CD14-positive monocyte (primary cell): ENCODE data around the gene TDRKH. TPM values are rescaled to one million over a fixed set of nuclear protein-coding genes. Genes with fewer than 3 reads are reported as not detected.

Source experiments
- DNase-seq, 3 donors: peaks; one replicate each; pipeline ENCODE4 v3.0.0-alpha.2; 2011 to 2022
- H2AFZ ChIP-seq: 2 replicates; pipeline ENCODE4 v1.6.0; 2012; ENCODE audit warnings: mild to moderate bottlenecking, low read depth, low read length, inconsistent platforms; ENCODE audit not compliant: insufficient read depth, poor library complexity, severe bottlenecking
- H3K27ac ChIP-seq, 2 donors: 1 replicate in 1 of 2; 2 replicates in 1 of 2; pipeline ENCODE4 v1.5.1; 2012 to 2013; ENCODE audit warnings: low read length in 2 of 2, control low read depth in 1 of 2, inconsistent platforms in 1 of 2, low read depth in 1 of 2, mild to moderate bottlenecking in 1 of 2
- H3K27me3 ChIP-seq, 2 donors: one replicate each; pipeline versions ENCODE4 v1.6.0 to v1.6.1; 2011 to 2013; ENCODE audit warnings: low read length in 2 of 2; ENCODE audit not compliant: control insufficient read depth in 2 of 2, insufficient read depth in 2 of 2
- H3K36me3 ChIP-seq, 2 donors: replicated peaks in 1 of 2; 1 replicate in 1 of 2; 2 replicates in 1 of 2; pipeline versions ENCODE4 v1.5.1 to v1.6.1; 2012 to 2013; ENCODE audit warnings: low read length in 2 of 2, control low read depth in 1 of 2, inconsistent platforms in 1 of 2, mild to moderate bottlenecking in 1 of 2; ENCODE audit not compliant: insufficient read depth in 2 of 2, control insufficient read depth in 1 of 2
- H3K4me1 ChIP-seq, 2 donors: 1 replicate in 1 of 2; 2 replicates in 1 of 2; pipeline versions ENCODE4 v1.5.1 to v1.6.1; 2012 to 2013; ENCODE audit warnings: low read length in 2 of 2, control low read depth in 1 of 2, inconsistent platforms in 1 of 2, mild to moderate bottlenecking in 1 of 2, moderate library complexity in 1 of 2; ENCODE audit not compliant: insufficient read depth in 2 of 2, control insufficient read depth in 1 of 2
- H3K4me2 ChIP-seq: replicated peaks from 2 replicates; pipeline ENCODE3; 2012; ENCODE audit warnings: low read length, moderate library complexity, mild to moderate bottlenecking; ENCODE audit not compliant: poor library complexity, severe bottlenecking; ENCODE audit errors: extremely low read depth
- H3K4me3 ChIP-seq, 3 experiments: fragments of 200-600 bp in 1 of 3; sonication (generic) in 1 of 3; replicated peaks in 1 of 3; 1 replicate in 2 of 3; 2 replicates in 1 of 3; pipeline ENCODE4 v1.5.1; 2011 to 2013; ENCODE audit warnings: low read length in 3 of 3, mild to moderate bottlenecking in 3 of 3, control low read depth in 2 of 3, low read depth in 2 of 3, inconsistent platforms in 1 of 3, moderate library complexity in 1 of 3
- H3K79me2 ChIP-seq: 2 replicates; pipeline ENCODE4 v1.6.0; 2012; ENCODE audit warnings: mild to moderate bottlenecking, control low read depth, inconsistent platforms, low read length, moderate library complexity; ENCODE audit not compliant: insufficient read depth
- H3K9ac ChIP-seq: 2 replicates; pipeline ENCODE4 v1.6.0; 2017; ENCODE audit warnings: low read length, mild to moderate bottlenecking; ENCODE audit not compliant: insufficient read depth, poor library complexity, severe bottlenecking
- H3K9me3 ChIP-seq, 2 donors: replicated peaks in 1 of 2; 1 replicate in 1 of 2; 2 replicates in 1 of 2; pipeline versions ENCODE4 v1.5.1 to v1.6.1; 2012 to 2013; ENCODE audit warnings: low read length in 2 of 2, control low read depth in 1 of 2; ENCODE audit not compliant: control insufficient read depth in 1 of 2, insufficient read depth in 1 of 2
- H4K20me1 ChIP-seq: 2 replicates; pipeline ENCODE4 v1.6.0; 2012; ENCODE audit warnings: mild to moderate bottlenecking, low read length, control low read depth, moderate library complexity; ENCODE audit not compliant: insufficient read depth
- H3K27ac Mint-ChIP-seq, 7 donors: one replicate each; pipeline ENCODE4 v1.8.0; 2020; ENCODE audit warnings: mild to moderate bottlenecking in 7 of 7, mixed read lengths in 7 of 7, moderate library complexity in 6 of 7, inconsistent platforms in 2 of 7
- H3K27me3 Mint-ChIP-seq, 3 donors: one replicate each; pipeline ENCODE4 v1.8.0; 2021 to 2022; ENCODE audit warnings: low read depth in 3 of 3, mild to moderate bottlenecking in 3 of 3, mixed read lengths in 3 of 3, moderate library complexity in 3 of 3, inconsistent platforms in 1 of 3
- H3K36me3 Mint-ChIP-seq, 2 donors: one replicate each; pipeline ENCODE4 v1.8.0; 2020; ENCODE audit warnings: mixed read lengths in 2 of 2, inconsistent platforms in 1 of 2, mild to moderate bottlenecking in 1 of 2
- H3K4me1 Mint-ChIP-seq: one replicate; pipeline ENCODE4 v1.8.0; 2020; ENCODE audit warnings: mild to moderate bottlenecking, mixed read lengths
- H3K4me3 Mint-ChIP-seq, 2 donors: one replicate each; pipeline ENCODE4 v1.8.0; 2020; ENCODE audit warnings: mild to moderate bottlenecking in 2 of 2, mixed read lengths in 2 of 2, moderate library complexity in 1 of 2
- H3K9me3 Mint-ChIP-seq, 7 donors: one replicate each; pipeline ENCODE4 v1.8.0; 2020 to 2022; ENCODE audit warnings: mixed read lengths in 7 of 7, mild to moderate bottlenecking in 6 of 7, moderate library complexity in 6 of 7, inconsistent platforms in 2 of 7
- WGBS: methylation state at CpG from one replicate; pipeline ENCODE4 v1.1.5; 2013; ENCODE audit warnings: missing lambda C conversion rate; ENCODE audit not compliant: insufficient coverage; 5-methylcytosine and 5-hydroxymethylcytosine counted together
- intact Hi-C, 2 donors: fragments of 100-400 bp; cut with micrococcal nuclease; formaldehyde crosslinking; loops; one replicate each; pipeline versions ENCODE4 v1.15.0 to v1.15.1; 2023
- polyA plus RNA-seq, 3 donors: library from polyadenylated mRNA; depleted of rRNA in 1 of 3; unstranded in 2 of 3; stranded (reverse) in 1 of 3; fragments of 300-500 nt in 2 of 3; fragments of >200 nt in 1 of 3; fragmentation: Illumina TruSeq in 2 of 3; gene quantifications; 1 replicate in 2 of 3; 2 replicates in 1 of 3; pipeline ENCODE4 v1.2.3, GENCODE V29; 2012 to 2021
- TF ChIP-seq, protein P1 (sequence below): fragments of 200-600 bp; IDR thresholded peaks from one replicate; pipeline ENCODE4 v1.8.0; 2022; ENCODE audit warnings: antibody characterized with exemption, mild to moderate bottlenecking

TDRKH gene
- polyA plus RNA-seq, 3 donors = 0.72 to 1.6 (median 1.1) TPM

- Histone ChIP-seq H3K79me2 (no peaks in the 10 kb centered on the region), H3K9ac (no peak overlapping the region), H3K4me2 (no peak overlapping the region), H3K4me3 (no peak overlapping the region), H3K4me1 (peaks cover 22 to 29% of the 10 kb centered on the region in 2 donors), H3K27ac (no peak overlapping the region), H4K20me1 (no peaks in the 10 kb centered on the region), H3K9me3 (no peaks in the 10 kb centered on the region), H2AFZ (no peak overlapping the region), H3K36me3 (no peaks in the 10 kb centered on the region), H3K27me3 (no peaks in the 10 kb centered on the region)
- Mint-ChIP-seq H3K36me3 (no peaks in the 10 kb centered on the region), H3K4me3 (no peak overlapping the region), H3K4me1 (peaks cover 28% of the 10 kb centered on the region), H3K9me3 (no peaks in the 10 kb centered on the region), H3K27me3 (peaks cover 2 to 13% (median 4%) of the 10 kb centered on the region in 3 donors), H3K27ac (no peak overlapping the region)
- TF ChIP-seq, protein P1, sequence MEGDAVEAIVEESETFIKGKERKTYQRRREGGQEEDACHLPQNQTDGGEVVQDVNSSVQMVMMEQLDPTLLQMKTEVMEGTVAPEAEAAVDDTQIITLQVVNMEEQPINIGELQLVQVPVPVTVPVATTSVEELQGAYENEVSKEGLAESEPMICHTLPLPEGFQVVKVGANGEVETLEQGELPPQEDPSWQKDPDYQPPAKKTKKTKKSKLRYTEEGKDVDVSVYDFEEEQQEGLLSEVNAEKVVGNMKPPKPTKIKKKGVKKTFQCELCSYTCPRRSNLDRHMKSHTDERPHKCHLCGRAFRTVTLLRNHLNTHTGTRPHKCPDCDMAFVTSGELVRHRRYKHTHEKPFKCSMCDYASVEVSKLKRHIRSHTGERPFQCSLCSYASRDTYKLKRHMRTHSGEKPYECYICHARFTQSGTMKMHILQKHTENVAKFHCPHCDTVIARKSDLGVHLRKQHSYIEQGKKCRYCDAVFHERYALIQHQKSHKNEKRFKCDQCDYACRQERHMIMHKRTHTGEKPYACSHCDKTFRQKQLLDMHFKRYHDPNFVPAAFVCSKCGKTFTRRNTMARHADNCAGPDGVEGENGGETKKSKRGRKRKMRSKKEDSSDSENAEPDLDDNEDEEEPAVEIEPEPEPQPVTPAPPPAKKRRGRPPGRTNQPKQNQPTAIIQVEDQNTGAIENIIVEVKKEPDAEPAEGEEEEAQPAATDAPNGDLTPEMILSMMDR = no peak
- no peak for DNase-seq
- intact Hi-C loops = no loop called here
- 96% methylated on average over 7 of the region's 9 CpGs for WGBS
Observed at GRCh38 chr1:151825204-151825603, 34.9 kb upstream of the TDRKH start.

DNA sequence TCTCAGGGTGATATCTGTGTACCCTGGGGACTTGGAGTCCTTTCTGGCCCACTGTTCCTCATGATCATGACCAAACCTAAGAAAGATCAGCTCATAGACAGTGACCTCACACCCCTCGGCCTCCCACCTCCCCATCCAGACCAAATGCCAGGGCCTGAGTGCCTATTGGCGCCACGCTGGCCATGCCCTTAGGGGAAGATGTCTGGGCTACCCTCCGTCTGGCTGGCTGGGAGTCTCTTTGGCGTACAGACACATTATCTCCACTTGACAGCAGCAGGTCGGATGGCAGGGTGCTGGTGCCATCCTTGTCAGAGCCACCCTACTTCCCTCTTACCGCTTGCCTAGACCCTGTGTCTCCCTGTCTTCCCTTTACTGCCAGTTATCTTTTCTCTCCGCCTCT lies 32.9 kb upstream of the TDRKH start:
- Histone ChIP-seq H3K27ac (no peak overlapping the region), H2AFZ (no peak overlapping the region), H3K36me3 (no peaks in the 10 kb centered on the region), H3K4me1 (peaks cover 4 to 8% of the 10 kb centered on the region in 2 donors), H4K20me1 (no peaks in the 10 kb centered on the region), H3K4me2 (no peak overlapping the region), H3K9ac (no peak overlapping the region), H3K27me3 (no peaks in the 10 kb centered on the region), H3K4me3 (no peak overlapping the region), H3K79me2 (no peaks in the 10 kb centered on the region), H3K9me3 (no peaks in the 10 kb centered on the region)
- TF ChIP-seq, protein P1 = no peak
- H3K4me1 Mint-ChIP-seq = peaks cover 7% of the 10 kb centered on the region
- 73% methylated on average over 4 of the region's 8 CpGs for WGBS
- no peak overlapping the region for H3K27ac Mint-ChIP-seq
- DNase-seq = no peak
- no peak overlapping the region for H3K4me3 Mint-ChIP-seq
- H3K27me3 Mint-ChIP-seq = peaks cover 5 to 13% (median 6%) of the 10 kb centered on the region in 3 donors
- H3K36me3 Mint-ChIP-seq = no peaks in the 10 kb centered on the region
- no peaks in the 10 kb centered on the region for H3K9me3 Mint-ChIP-seq
- intact Hi-C loops = no loop called here
